GM12878 (cell line): ENCODE data around the gene CSF2. TPM values are rescaled to one million over a fixed set of nuclear protein-coding genes. Genes with fewer than 3 reads are reported as not detected.

Experiments used
- ATAC-seq: fragments of 200-7000 bp; cut with Tn5 transposase; 3 replicates; pipeline ENCODE4 v1.9.1; 2020; ENCODE audit warnings: mild to moderate bottlenecking, moderate library complexity
- BruUV-seq: library from RNA; stranded (reverse); fragments of 400-500 nt; replicated peaks from 2 replicates; lab custom pipeline; 2021; lab: Mats Ljungman, UMichigan
- CTCF ChIA-PET: fragments of 300-600 bp; sonication (Branson Sonifier 250); formaldehyde crosslinking; extraction: SDS; loops from one replicate; lab custom pipeline; 2021; ENCODE audit warnings: inconsistent platforms; lab: Yijun Ruan, JAX
- POLR2A ChIA-PET: fragments of 350-600 bp; formaldehyde crosslinking; extraction: SDS; loops from one replicate; lab custom pipeline; 2021; ENCODE audit warnings: inconsistent platforms; lab: Charles Lee
- RAD21 ChIA-PET: fragments of 300-600 bp; sonication (Branson Sonifier 250); formaldehyde crosslinking; loops from one replicate; lab custom pipeline; 2023; ENCODE audit warnings: antibody characterized with exemption; ENCODE audit not compliant: unreplicated experiment; lab: Charles Lee
- SMC1A ChIA-PET: fragments of 300-600 bp; sonication (Branson Sonifier 250); formaldehyde crosslinking; loops from one replicate; lab custom pipeline; 2023; ENCODE audit not compliant: unreplicated experiment, uncharacterized antibody; lab: Charles Lee
- DNase-seq: peaks from one replicate; pipeline ENCODE4 v3.0.0-alpha.2; 2011; ENCODE audit warnings: low read depth, low spot score
- FAIRE-seq: peaks from 3 replicates; lab custom pipeline; 2011; peaks lifted over from hg19 to GRCh38; lab: Jason Lieb, UNC
- H2AFZ ChIP-seq: 2 replicates; pipeline ENCODE4 v1.6.0; 2011; ENCODE audit warnings: low read depth, low read length, control low read depth; ENCODE audit not compliant: control insufficient read depth
- H3K27ac ChIP-seq: 2 replicates; pipeline ENCODE4 v1.5.1; 2011; ENCODE audit warnings: control low read depth; ENCODE audit not compliant: control insufficient read depth, insufficient read depth
- H3K27me3 ChIP-seq, 2 experiments: replicated peaks in 1 of 2; 2 replicates each; pipeline versions ENCODE4 v1.6.0 to v1.6.1; 2011; ENCODE audit warnings: low read length in 1 of 2; ENCODE audit not compliant: control insufficient read depth in 2 of 2, insufficient read depth in 2 of 2
- H3K36me3 ChIP-seq, 2 experiments: 2 replicates each; pipeline ENCODE4 v1.5.1; 2011; ENCODE audit warnings: low read length in 1 of 2; ENCODE audit not compliant: control insufficient read depth in 2 of 2, insufficient read depth in 2 of 2
- H3K4me1 ChIP-seq: 2 replicates; pipeline ENCODE4 v1.6.1; 2011; ENCODE audit warnings: mild to moderate bottlenecking, low read length, moderate library complexity, mixed read lengths; ENCODE audit not compliant: control insufficient read depth, insufficient read depth
- H3K4me2 ChIP-seq: 2 replicates; pipeline ENCODE4 v1.6.0; 2011; ENCODE audit warnings: control low read depth; ENCODE audit not compliant: control insufficient read depth, insufficient read depth
- H3K4me3 ChIP-seq: fragments of 200-600 bp; sonication (generic); 2 replicates; pipeline ENCODE4 v1.5.1; 2016
- H3K79me2 ChIP-seq: 2 replicates; pipeline ENCODE4 v1.6.0; 2011; ENCODE audit warnings: low read length; ENCODE audit not compliant: control insufficient read depth, insufficient read depth
- H3K9ac ChIP-seq: 2 replicates; pipeline ENCODE4 v1.8.0; 2011; ENCODE audit warnings: low read length, control low read depth, mixed read lengths; ENCODE audit not compliant: control insufficient read depth, insufficient read depth
- H3K9me3 ChIP-seq: replicated peaks from 3 replicates; pipeline ENCODE4 v1.5.1; 2011; ENCODE audit warnings: mild to moderate bottlenecking, low read length; ENCODE audit not compliant: control insufficient read depth, insufficient read depth
- H4K20me1 ChIP-seq: 2 replicates; pipeline ENCODE4 v1.6.0; 2011; ENCODE audit not compliant: control insufficient read depth, insufficient read depth
- EED ChIP-seq: sonication (generic); IDR thresholded peaks from 2 replicates; pipeline ENCODE4 v1.6.1; 2016; ENCODE audit warnings: antibody characterized with exemption, low read depth
- KAT2A ChIP-seq: conservative IDR thresholded peaks from 2 replicates; pipeline ENCODE4 v1.6.1; 2011; ENCODE audit warnings: low read depth, low read length; ENCODE audit not compliant: control insufficient read depth
- NFXL1 ChIP-seq: fragments of 450-650 bp; IDR thresholded peaks from 2 replicates; pipeline ENCODE4 v1.6.1; 2017; ENCODE audit warnings: antibody characterized with exemption, mild to moderate bottlenecking, borderline replicate concordance
- RCOR1 ChIP-seq: conservative IDR thresholded peaks from 2 replicates; pipeline ENCODE4 v1.6.1; 2012; ENCODE audit warnings: low read depth, low read length, improper control_type of control experiment
- SRF ChIP-seq, 2 experiments: IDR thresholded peaks; 2 replicates each; pipeline ENCODE4 v1.6.1; 2011; ENCODE audit warnings: low read depth in 2 of 2, low read length in 2 of 2, mild to moderate bottlenecking in 1 of 2, moderate library complexity in 1 of 2
- STAT1 ChIP-seq: fragments of 450-650 bp; conservative IDR thresholded peaks from 2 replicates; pipeline ENCODE4 v1.6.1; 2014; ENCODE audit warnings: antibody characterized with exemption, mild to moderate bottlenecking
- TAF1 ChIP-seq: IDR thresholded peaks from 2 replicates; pipeline ENCODE4 v1.6.1; 2011; ENCODE audit warnings: mild to moderate bottlenecking, low read depth, low read length, borderline replicate concordance
- TARDBP ChIP-seq: IDR thresholded peaks from 2 replicates; pipeline ENCODE4 v1.6.1; 2016; ENCODE audit warnings: borderline replicate concordance
- TBL1XR1 ChIP-seq: IDR thresholded peaks from 2 replicates; pipeline ENCODE4 v1.6.1; 2012; ENCODE audit warnings: low read depth, low read length, improper control_type of control experiment
- TCF12 ChIP-seq: IDR thresholded peaks from 2 replicates; pipeline ENCODE4 v1.6.1; 2011; ENCODE audit warnings: low read depth, mild to moderate bottlenecking, low read length
- WGBS: methylation state at CpG from one replicate; pipeline ENCODE4 v1.1.6; 2016; ENCODE audit warnings: low lambda C conversion rate; ENCODE audit not compliant: insufficient replicate concordance, insufficient coverage; ENCODE audit errors: missing lambda C conversion rate; 5-methylcytosine and 5-hydroxymethylcytosine counted together
- in situ Hi-C: fragments of 300-500 bp; cut with MboI; formaldehyde crosslinking; loops from 9 replicates; pipeline ENCODE4 v1.14.3; 2018; ENCODE audit warnings: mixed read lengths
- intact Hi-C: fragments of 100-400 bp; cut with micrococcal nuclease; formaldehyde crosslinking; loops from one replicate; pipeline ENCODE4 v1.14.2; 2022; ENCODE audit not compliant: unreplicated experiment
- polyA plus RNA-seq, 11 experiments: library from polyadenylated mRNA; depleted of rRNA in 4 of 11; unstranded in 6 of 11; stranded (reverse) in 5 of 11; fragments of >200 nt; fragmentation: Nextera tagmentation in 4 of 11; fragmentation: Illumina TruSeq in 1 of 11; extraction: Ambion mirVana in 4 of 11; extraction: Trizol in 1 of 11; gene quantifications; 1 replicate in 1 of 11; 2 replicates in 10 of 11; pipeline versions ENCODE4 v1.2.1 to v1.2.3, GENCODE V29; 2011 to 2016; ENCODE audit warnings: inconsistent platforms in 2 of 11, missing spikeins in 2 of 11, low read depth in 1 of 11
- total RNA-seq, 4 experiments: library from RNA; depleted of rRNA in 3 of 4; stranded (reverse); fragments of >200 nt in 3 of 4; fragmentation: Illumina TruSeq in 1 of 4; extraction: Trizol in 1 of 4; gene quantifications; 2 replicates each; pipeline versions ENCODE4 v1.2.1 to v1.2.3, GENCODE V29; 2013 to 2021
- TF ChIP-seq, protein P1 (sequence below): fragments of 450-650 bp; IDR thresholded peaks from 2 replicates; pipeline ENCODE4 v1.6.1; 2017; ENCODE audit warnings: mild to moderate bottlenecking
- TF ChIP-seq, protein P2 (sequence below): IDR thresholded peaks from 2 replicates; pipeline ENCODE4 v1.6.1; 2011; ENCODE audit warnings: mild to moderate bottlenecking, low read depth, low read length, moderate library complexity; ENCODE audit not compliant: insufficient replicate concordance
- TF ChIP-seq, protein P3 (sequence below): fragments of 450-650 bp; IDR thresholded peaks from 2 replicates; pipeline ENCODE4 v1.6.1; 2018; ENCODE audit warnings: mild to moderate bottlenecking, low read depth, moderate library complexity; ENCODE audit not compliant: partially characterized antibody
- TF ChIP-seq, protein P4 (sequence below): IDR thresholded peaks from 2 replicates; pipeline ENCODE4 v1.6.1; 2011; ENCODE audit warnings: borderline replicate concordance, low read depth, mild to moderate bottlenecking, moderate library complexity, low read length; ENCODE audit not compliant: insufficient read depth, poor library complexity, severe bottlenecking

CSF2 gene
- total and polyA plus RNA-seq, 10 of the 15 experiments (the other 5 are each of a cell fraction or from before 2014, with no cell fraction given): 0.15 to 2.0 (median 0.69) TPM; not detected in 2

DNA sequence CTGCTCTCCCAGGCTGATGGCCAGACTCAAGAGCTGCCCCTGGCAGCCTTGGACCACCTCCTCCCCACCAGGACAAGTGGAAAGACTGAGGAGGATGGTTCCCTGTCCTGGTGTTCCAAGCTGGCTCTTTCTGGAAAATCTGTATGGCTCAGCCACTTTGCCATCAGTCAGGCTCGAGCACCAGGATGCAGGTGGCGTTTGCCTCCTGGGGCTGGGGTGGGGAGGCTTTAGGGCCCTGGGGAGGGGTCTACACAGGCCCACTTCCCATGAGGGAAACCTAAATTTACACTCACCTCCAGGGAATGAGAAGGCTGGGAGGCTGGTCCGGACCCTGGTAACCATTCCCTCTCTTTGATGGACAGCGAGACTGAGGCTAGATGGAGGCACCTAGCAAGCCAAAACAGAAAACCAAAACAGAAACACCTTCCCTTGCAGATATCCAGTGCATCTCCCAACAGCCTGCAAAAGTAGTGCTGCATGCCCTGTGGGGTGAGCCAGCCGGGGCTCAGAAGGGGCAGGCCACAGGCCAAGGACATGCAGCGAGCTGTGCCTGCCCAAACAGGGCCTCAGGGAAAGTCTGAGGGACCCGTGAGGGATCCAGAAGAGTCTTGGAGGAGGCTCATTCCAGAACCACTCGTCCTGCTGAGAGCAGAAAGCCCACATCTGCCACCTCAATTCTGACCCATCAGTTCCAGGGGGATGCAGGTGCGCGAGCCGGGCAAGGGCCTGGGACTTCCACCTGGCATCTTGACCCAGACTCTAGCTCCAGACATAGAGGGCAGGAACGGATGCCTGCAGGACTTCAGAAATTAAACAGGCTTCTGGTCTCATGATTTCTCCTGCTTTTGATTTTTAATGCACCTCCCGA lies 5.4 kb upstream of the CSF2 start (continued):
- TF ChIP-seq, protein P1, sequence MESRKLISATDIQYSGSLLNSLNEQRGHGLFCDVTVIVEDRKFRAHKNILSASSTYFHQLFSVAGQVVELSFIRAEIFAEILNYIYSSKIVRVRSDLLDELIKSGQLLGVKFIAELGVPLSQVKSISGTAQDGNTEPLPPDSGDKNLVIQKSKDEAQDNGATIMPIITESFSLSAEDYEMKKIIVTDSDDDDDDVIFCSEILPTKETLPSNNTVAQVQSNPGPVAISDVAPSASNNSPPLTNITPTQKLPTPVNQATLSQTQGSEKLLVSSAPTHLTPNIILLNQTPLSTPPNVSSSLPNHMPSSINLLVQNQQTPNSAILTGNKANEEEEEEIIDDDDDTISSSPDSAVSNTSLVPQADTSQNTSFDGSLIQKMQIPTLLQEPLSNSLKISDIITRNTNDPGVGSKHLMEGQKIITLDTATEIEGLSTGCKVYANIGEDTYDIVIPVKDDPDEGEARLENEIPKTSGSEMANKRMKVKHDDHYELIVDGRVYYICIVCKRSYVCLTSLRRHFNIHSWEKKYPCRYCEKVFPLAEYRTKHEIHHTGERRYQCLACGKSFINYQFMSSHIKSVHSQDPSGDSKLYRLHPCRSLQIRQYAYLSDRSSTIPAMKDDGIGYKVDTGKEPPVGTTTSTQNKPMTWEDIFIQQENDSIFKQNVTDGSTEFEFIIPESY: no peak
- TF ChIP-seq, protein P2, sequence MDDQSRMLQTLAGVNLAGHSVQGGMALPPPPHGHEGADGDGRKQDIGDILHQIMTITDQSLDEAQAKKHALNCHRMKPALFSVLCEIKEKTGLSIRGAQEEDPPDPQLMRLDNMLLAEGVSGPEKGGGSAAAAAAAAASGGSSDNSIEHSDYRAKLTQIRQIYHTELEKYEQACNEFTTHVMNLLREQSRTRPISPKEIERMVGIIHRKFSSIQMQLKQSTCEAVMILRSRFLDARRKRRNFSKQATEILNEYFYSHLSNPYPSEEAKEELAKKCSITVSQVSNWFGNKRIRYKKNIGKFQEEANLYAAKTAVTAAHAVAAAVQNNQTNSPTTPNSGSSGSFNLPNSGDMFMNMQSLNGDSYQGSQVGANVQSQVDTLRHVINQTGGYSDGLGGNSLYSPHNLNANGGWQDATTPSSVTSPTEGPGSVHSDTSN: no peak

DNA sequence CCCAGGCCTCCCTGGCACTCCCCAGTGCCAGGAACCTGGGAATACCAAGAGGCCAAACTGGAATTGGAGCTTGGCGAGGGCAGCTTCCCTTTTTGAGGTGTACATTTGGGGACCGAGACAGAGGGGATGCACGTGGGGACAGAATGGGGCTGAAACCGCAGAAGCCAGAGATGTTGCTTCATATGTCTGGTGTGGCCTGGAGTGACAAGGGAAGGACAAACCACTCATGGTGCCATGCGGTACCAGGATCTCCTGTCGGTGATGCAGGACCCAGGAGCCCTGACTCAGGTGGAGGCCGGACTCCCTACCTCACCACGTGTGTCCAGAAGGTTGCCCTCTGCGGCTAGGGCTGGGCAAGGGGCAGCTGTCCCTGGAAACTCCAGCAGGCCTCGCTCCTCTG lies 4.0 kb upstream of the CSF2 start:
- H2AFZ ChIP-seq: no peak overlapping the region
- DNase-seq: no peak
- H3K79me2 ChIP-seq: no peaks in the 10 kb centered on the region
- no peaks in the 10 kb centered on the region for H3K27me3 ChIP-seq
- SMC1A ChIA-PET: no interaction called here
- no peak overlapping the region for H3K27ac ChIP-seq
- H3K9me3 ChIP-seq: no peaks in the 10 kb centered on the region
- BruUV-seq: no TSS peak
- no peak overlapping the region for H3K4me2 ChIP-seq
- intact Hi-C loops: no loop called here
- H3K36me3 ChIP-seq: no peaks in the 10 kb centered on the region
- no peak for FAIRE-seq
- RAD21 ChIA-PET: no interaction called here
- WGBS: 53% methylated on average over 10 of the region's 10 CpGs
- POLR2A ChIA-PET: interaction anchor here (0.6 kb wide), 1 partner anchor 586 kb away, joined by 5 read pairs; no protein-coding TSS in a partner anchor
- H3K9ac ChIP-seq: no peak overlapping the region
- CTCF ChIA-PET: no interaction called here
- in situ Hi-C loops: loop anchor here (5.0 kb wide), 3 partner anchors 63 to 288 kb away; no protein-coding TSS in a partner anchor
- H3K4me3 ChIP-seq: no peak overlapping the region
- H3K4me1 ChIP-seq: no peaks in the 10 kb centered on the region; the same call in 1 of the 2 replicates
- ATAC-seq: no peak
- H4K20me1 ChIP-seq: peaks cover 5% of the 10 kb centered on the region; the same call in 1 of the 2 replicates
- TF ChIP-seq TBL1XR1 (no peak), TCF12 (no peak), RCOR1 (no peak), SRF (IDR thresholded peaks at IDR 0.05; ENCODE audit: low read depth in 2 of 2, low read length in 2 of 2) (no peak), STAT1 (no peak), TARDBP (no peak), TAF1 (no peak), KAT2A (no peak), EED (no peak), NFXL1 (no peak)
- TF ChIP-seq, protein P3, sequence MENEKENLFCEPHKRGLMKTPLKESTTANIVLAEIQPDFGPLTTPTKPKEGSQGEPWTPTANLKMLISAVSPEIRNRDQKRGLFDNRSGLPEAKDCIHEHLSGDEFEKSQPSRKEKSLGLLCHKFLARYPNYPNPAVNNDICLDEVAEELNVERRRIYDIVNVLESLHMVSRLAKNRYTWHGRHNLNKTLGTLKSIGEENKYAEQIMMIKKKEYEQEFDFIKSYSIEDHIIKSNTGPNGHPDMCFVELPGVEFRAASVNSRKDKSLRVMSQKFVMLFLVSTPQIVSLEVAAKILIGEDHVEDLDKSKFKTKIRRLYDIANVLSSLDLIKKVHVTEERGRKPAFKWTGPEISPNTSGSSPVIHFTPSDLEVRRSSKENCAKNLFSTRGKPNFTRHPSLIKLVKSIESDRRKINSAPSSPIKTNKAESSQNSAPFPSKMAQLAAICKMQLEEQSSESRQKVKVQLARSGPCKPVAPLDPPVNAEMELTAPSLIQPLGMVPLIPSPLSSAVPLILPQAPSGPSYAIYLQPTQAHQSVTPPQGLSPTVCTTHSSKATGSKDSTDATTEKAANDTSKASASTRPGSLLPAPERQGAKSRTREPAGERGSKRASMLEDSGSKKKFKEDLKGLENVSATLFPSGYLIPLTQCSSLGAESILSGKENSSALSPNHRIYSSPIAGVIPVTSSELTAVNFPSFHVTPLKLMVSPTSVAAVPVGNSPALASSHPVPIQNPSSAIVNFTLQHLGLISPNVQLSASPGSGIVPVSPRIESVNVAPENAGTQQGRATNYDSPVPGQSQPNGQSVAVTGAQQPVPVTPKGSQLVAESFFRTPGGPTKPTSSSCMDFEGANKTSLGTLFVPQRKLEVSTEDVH: no peak
- TF ChIP-seq, protein P4, sequence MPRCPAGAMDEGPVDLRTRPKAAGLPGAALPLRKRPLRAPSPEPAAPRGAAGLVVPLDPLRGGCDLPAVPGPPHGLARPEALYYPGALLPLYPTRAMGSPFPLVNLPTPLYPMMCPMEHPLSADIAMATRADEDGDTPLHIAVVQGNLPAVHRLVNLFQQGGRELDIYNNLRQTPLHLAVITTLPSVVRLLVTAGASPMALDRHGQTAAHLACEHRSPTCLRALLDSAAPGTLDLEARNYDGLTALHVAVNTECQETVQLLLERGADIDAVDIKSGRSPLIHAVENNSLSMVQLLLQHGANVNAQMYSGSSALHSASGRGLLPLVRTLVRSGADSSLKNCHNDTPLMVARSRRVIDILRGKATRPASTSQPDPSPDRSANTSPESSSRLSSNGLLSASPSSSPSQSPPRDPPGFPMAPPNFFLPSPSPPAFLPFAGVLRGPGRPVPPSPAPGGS: no peak
